ENCODE results near the gene DGKE.

DNA sequence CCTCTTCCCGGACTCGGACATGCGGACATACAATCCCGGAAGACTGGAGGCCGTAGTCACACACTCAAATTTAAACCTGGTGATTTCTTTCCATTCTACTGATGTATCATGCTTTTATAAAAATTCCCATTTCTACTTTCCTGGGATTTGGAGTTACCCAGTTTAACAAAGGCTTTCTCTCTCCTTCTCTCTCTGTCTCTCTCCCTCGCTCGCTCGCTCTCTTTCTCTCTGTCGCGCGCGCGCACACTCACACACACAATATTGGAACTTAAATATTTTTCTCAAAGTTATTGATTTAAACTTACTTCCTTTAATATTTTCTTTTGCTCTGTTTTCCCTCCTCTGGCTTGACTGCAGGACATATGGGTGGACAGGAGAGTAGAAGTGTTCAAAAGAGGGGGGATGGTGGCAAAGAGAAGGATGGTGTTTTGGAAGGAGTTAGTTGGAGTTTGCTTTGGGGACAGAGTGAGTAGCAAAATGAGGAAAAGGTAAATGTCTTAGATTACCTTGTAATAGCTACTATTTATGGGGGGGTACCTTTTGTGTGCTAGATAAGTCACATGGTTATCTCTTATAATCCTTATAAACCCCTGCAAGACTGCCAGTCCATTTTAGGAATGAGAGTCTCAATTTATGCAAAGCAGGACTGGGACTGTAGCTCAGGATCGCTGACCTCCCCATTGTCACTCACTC is 80.8 kb downstream of the DGKE start:
- TF ChIP-seq POLR2A (IDR thresholded peaks at IDR 0.05; ENCODE audit: low read length) (no peak), GATA1 (IDR thresholded peaks at IDR 0.05; ENCODE audit: low read depth, low read length) (no peak)

Measured in erythroblast (primary cell).